ENCODE measurements around the gene ASCL5. TPM values are rescaled to one million over a fixed set of nuclear protein-coding genes. Genes with fewer than 3 reads are reported as not detected.

Gene ASCL5
- total and polyA plus RNA-seq, 10 of the 15 experiments (the other 5 are each of a cell fraction or from before 2014, with no cell fraction given), result 0.04 TPM; not detected in 9

DNA sequence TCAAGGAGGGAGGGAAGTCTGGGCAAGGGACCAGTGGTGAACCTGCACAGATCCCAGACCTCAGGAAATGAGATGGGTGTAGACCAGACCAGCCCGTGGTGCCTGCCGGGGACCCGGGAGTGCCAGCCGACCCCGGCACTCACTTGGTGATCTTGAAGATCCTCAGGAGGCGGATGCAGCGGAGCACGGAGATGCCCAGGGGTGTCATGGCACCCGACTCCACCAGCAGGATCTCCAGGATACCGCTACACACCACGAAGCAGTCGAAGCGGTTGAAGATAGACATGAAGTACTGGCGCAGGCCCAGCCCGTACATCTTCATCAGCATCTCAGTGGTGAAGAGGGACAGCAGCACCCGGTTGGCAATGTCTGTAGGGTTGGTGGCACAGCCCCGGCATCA, 49.2 kb downstream of the ASCL5 start:
- Histone ChIP-seq H3K9ac (ENCODE audit: control insufficient read depth, insufficient read depth, low read length) (no peak overlapping the region), H3K27ac (ENCODE audit: control insufficient read depth, insufficient read depth) (no peak overlapping the region), H4K20me1 (ENCODE audit: control insufficient read depth, insufficient read depth) (no peaks in the 10 kb centered on the region), H3K4me2 (ENCODE audit: control insufficient read depth, insufficient read depth) (no peak overlapping the region), H3K4me3 (no peak overlapping the region), H3K36me3 (ENCODE audit: control insufficient read depth in 2 of 2, insufficient read depth in 2 of 2, low read length in 1 of 2) (no peaks in the 10 kb centered on the region), H3K4me1 (ENCODE audit: control insufficient read depth, insufficient read depth, low read length) (no peaks in the 10 kb centered on the region), H3K27me3 (replicated peaks in 1 of 2; ENCODE audit: control insufficient read depth in 2 of 2, insufficient read depth in 2 of 2, low read length in 1 of 2) (peaks cover 0 to 2% of the 10 kb centered on the region in 2 experiments; a peak in 2 of 4 replicates), H3K9me3 (replicated peaks; ENCODE audit: control insufficient read depth, insufficient read depth, low read length) (no peaks in the 10 kb centered on the region), H3K79me2 (ENCODE audit: control insufficient read depth, insufficient read depth, low read length) (no peaks in the 10 kb centered on the region), H2AFZ (ENCODE audit: control insufficient read depth, low read depth, low read length) (no peak overlapping the region)
- no peak for TF ChIP-seq TCF3 (IDR thresholded peaks at IDR 0.05; ENCODE audit: borderline replicate concordance, insufficient read depth, low read depth, low read length)
- TF ChIP-seq CBX3 (IDR thresholded peaks at IDR 0.05; ENCODE audit: borderline replicate concordance, low read depth), result no peak
- no peak for TF ChIP-seq HDAC6 (IDR thresholded peaks at IDR 0.05; ENCODE audit: unreplicated experiment)
- no peak for TF ChIP-seq RBBP5 (conservative IDR thresholded peaks at IDR 0.05)
- TF ChIP-seq ZZZ3 (IDR thresholded peaks at IDR 0.05; ENCODE audit: control insufficient read depth, insufficient read length, low read depth), result no peak
- no peak for TF ChIP-seq FOXM1 (IDR thresholded peaks at IDR 0.05; ENCODE audit: low read depth, low read length)
- no peak for TF ChIP-seq CEBPB (IDR thresholded peaks at IDR 0.05; ENCODE audit: borderline replicate concordance in 1 of 2, low read depth in 2 of 2, low read length in 2 of 2)
- no peak for TF ChIP-seq HCFC1 (IDR thresholded peaks at IDR 0.05; ENCODE audit: low read length)
- no peak for TF ChIP-seq TCF7 (IDR thresholded peaks at IDR 0.05; ENCODE audit: borderline replicate concordance)
- TF ChIP-seq, protein P1, sequence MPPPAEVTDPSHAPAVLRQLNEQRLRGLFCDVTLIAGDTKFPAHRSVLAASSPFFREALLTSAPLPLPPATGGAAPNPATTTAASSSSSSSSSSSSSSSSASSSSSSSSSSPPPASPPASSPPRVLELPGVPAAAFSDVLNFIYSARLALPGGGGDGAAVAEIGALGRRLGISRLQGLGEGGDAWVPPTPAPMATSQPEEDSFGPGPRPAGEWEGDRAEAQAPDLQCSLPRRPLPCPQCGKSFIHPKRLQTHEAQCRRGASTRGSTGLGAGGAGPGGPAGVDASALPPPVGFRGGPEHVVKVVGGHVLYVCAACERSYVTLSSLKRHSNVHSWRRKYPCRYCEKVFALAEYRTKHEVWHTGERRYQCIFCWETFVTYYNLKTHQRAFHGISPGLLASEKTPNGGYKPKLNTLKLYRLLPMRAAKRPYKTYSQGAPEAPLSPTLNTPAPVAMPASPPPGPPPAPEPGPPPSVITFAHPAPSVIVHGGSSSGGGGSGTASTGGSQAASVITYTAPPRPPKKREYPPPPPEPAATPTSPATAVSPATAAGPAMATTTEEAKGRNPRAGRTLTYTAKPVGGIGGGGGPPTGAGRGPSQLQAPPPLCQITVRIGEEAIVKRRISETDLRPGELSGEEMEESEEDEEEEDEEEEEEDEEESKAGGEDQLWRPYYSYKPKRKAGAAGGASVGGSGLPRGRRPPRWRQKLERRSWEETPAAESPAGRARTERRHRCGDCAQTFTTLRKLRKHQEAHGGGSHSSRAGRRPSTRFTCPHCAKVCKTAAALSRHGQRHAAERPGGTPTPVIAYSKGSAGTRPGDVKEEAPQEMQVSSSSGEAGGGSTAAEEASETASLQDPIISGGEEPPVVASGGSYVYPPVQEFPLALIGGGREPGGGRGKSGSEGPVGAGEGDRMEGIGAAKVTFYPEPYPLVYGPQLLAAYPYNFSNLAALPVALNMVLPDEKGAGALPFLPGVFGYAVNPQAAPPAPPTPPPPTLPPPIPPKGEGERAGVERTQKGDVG (CRISPR knock-in tag; IDR thresholded peaks at IDR 0.05), result no peak
- TF ChIP-seq, protein P2, sequence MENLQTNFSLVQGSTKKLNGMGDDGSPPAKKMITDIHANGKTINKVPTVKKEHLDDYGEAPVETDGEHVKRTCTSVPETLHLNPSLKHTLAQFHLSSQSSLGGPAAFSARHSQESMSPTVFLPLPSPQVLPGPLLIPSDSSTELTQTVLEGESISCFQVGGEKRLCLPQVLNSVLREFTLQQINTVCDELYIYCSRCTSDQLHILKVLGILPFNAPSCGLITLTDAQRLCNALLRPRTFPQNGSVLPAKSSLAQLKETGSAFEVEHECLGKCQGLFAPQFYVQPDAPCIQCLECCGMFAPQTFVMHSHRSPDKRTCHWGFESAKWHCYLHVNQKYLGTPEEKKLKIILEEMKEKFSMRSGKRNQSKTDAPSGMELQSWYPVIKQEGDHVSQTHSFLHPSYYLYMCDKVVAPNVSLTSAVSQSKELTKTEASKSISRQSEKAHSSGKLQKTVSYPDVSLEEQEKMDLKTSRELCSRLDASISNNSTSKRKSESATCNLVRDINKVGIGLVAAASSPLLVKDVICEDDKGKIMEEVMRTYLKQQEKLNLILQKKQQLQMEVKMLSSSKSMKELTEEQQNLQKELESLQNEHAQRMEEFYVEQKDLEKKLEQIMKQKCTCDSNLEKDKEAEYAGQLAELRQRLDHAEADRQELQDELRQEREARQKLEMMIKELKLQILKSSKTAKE (IDR thresholded peaks at IDR 0.05; ENCODE audit: low read depth, poor library complexity, severe bottlenecking), result no peak
- TF ChIP-seq GABPA (IDR thresholded peaks at IDR 0.05; ENCODE audit: low read depth), result no peak
- TF ChIP-seq NR2C2 (IDR thresholded peaks at IDR 0.05; ENCODE audit: borderline replicate concordance, control insufficient read depth, insufficient read length, low read depth), result no peak
- no peak for TF ChIP-seq IKZF1 (conservative IDR thresholded peaks at IDR 0.05)
- ChIA-PET CTCF (interaction anchor here (0.6 to 1.1 kb wide), 3 partner anchors 23 to 105 kb away, joined by 3 read pairs; no protein-coding TSS in a partner anchor), SMC1A (ENCODE audit: uncharacterized antibody, unreplicated experiment) (no interaction called here), POLR2A (interaction anchor here (0.5 to 0.6 kb wide), 2 partner anchors 13 to 516 kb away, joined by 3 to 5 read pairs; no protein-coding TSS in a partner anchor), RAD21 (ENCODE audit: unreplicated experiment) (no interaction called here)
- intact Hi-C loops (cut with micrococcal nuclease; ENCODE audit: unreplicated experiment), result no loop called here
- in situ Hi-C loops (cut with MboI), result no loop called here
- BruUV-seq (replicated peaks), result no TSS peak
- ATAC-seq, result no peak
- no peak for FAIRE-seq
- DNase-seq (ENCODE audit: low read depth, low spot score), result no peak
- WGBS (ENCODE audit: insufficient coverage, insufficient replicate concordance, low lambda C conversion rate, missing lambda C conversion rate), result 52% methylated on average over 17 of the region's 17 CpGs
